NCI-H2196 treated with DMSO at 0.1 percent for 48 hours (cell line): ENCODE results near the gene PRDM1.

ENCODE experiments used
- DNase-seq: peaks from one replicate; lab custom pipeline; 2025; ENCODE audit not compliant: unreplicated experiment; lab: John Stamatoyannopoulos, UW

The PRDM1 gene

GRCh38 chr6:106115286-106115685, 29.1 kb downstream of the PRDM1 start:
- no peak for DNase-seq

GRCh38 chr6:106116125-106116832, 30.1 kb downstream of the PRDM1 start:
- no peak for DNase-seq

GRCh38 chr6:106117579-106117978, 31.4 kb downstream of the PRDM1 start:
- DNase-seq = no peak

GRCh38 chr6:106118835-106119431, 32.8 kb downstream of the PRDM1 start:
- no peak for DNase-seq

- no peak for DNase-seq
Measured at GRCh38 chr6:106119546-106119945, 33.4 kb downstream of the PRDM1 start.

GRCh38 chr6:106120006-106120405, 33.9 kb downstream of the PRDM1 start:
- no peak for DNase-seq

- no peak for DNase-seq
Measured at GRCh38 chr6:106120406-106120805, 34.3 kb downstream of the PRDM1 start.

GRCh38 chr6:106122306-106122918, 36.3 kb downstream of the PRDM1 start:
- DNase-seq = no peak

- no peak for DNase-seq
Measured at GRCh38 chr6:106122938-106123656, 37.0 kb downstream of the PRDM1 start.

GRCh38 chr6:106124015-106124414, 37.9 kb downstream of the PRDM1 start:
- DNase-seq = no peak

- no peak for DNase-seq
Measured at GRCh38 chr6:106124437-106125430, 38.6 kb downstream of the PRDM1 start.

GRCh38 chr6:106125925-106126435, 39.8 kb downstream of the PRDM1 start:
- no peak for DNase-seq

- DNase-seq = no peak
Measured at GRCh38 chr6:106126482-106126881, 40.3 kb downstream of the PRDM1 start.

- no peak for DNase-seq
Measured at GRCh38 chr6:106128981-106129781, 43.0 kb downstream of the PRDM1 start.

GRCh38 chr6:106132153-106132698, 46.1 kb downstream of the PRDM1 start:
- no peak for DNase-seq

- DNase-seq = no peak
Measured at GRCh38 chr6:106133040-106133439, 46.9 kb downstream of the PRDM1 start.

- no peak for DNase-seq
Measured at GRCh38 chr6:106134087-106134770, 48.1 kb downstream of the PRDM1 start.

GRCh38 chr6:106134906-106135634, 48.9 kb downstream of the PRDM1 start:
- DNase-seq = no peak
